Loucy (cell line): ENCODE results near the gene USP22.

Experiments
- H2AFZ ChIP-seq: fragments of 200-600 bp; sonication (generic); 2 replicates; pipeline ENCODE4 v1.6.0; 2016; ENCODE audit warnings: antibody characterized with exemption, mild to moderate bottlenecking, low read length, moderate library complexity
- H3F3A ChIP-seq: fragments of 200-600 bp; 2 replicates; pipeline ENCODE4 v1.6.0; 2016; ENCODE audit warnings: antibody characterized with exemption, low read depth, mild to moderate bottlenecking
- H3K27me3 ChIP-seq: fragments of 200-600 bp; sonication (generic); 2 replicates; pipeline ENCODE4 v1.6.1; 2014; ENCODE audit warnings: low read length, mild to moderate bottlenecking; ENCODE audit not compliant: insufficient read depth, poor library complexity, severe bottlenecking
- H3K36me3 ChIP-seq: fragments of 200-600 bp; sonication (generic); 2 replicates; pipeline ENCODE4 v1.6.1; 2016; ENCODE audit warnings: low read length; ENCODE audit not compliant: insufficient read depth
- H3K4me1 ChIP-seq: fragments of 200-600 bp; sonication (generic); 2 replicates; pipeline ENCODE4 v1.5.1; 2014; ENCODE audit warnings: low read length, mild to moderate bottlenecking; ENCODE audit not compliant: insufficient read depth, poor library complexity, severe bottlenecking
- H3K4me2 ChIP-seq: fragments of 200-600 bp; sonication (generic); 2 replicates; pipeline ENCODE4 v1.6.0; 2014; ENCODE audit warnings: antibody characterized with exemption, low read length, low read depth, mild to moderate bottlenecking; ENCODE audit not compliant: poor library complexity, severe bottlenecking
- H3K4me3 ChIP-seq: fragments of 200-600 bp; sonication (generic); 2 replicates; pipeline ENCODE4 v1.5.1; 2014; ENCODE audit warnings: low read length, mild to moderate bottlenecking, mixed read lengths; ENCODE audit not compliant: poor library complexity, severe bottlenecking
- H3K79me2 ChIP-seq: fragments of 200-600 bp; sonication (generic); 2 replicates; pipeline ENCODE4 v1.6.1; 2014; ENCODE audit warnings: low read length; ENCODE audit not compliant: insufficient read depth
- H3K9ac ChIP-seq: fragments of 200-600 bp; sonication (generic); 2 replicates; pipeline ENCODE4 v1.6.0; 2014; ENCODE audit warnings: mild to moderate bottlenecking, low read depth, low read length, moderate library complexity; ENCODE audit not compliant: poor library complexity, severe bottlenecking
- H3K9me2 ChIP-seq: fragments of 200-600 bp; sonication (generic); replicated peaks from 2 replicates; pipeline ENCODE4 v1.6.1; 2016; ENCODE audit warnings: low read depth, low read length, mixed read lengths
- H3K9me3 ChIP-seq: fragments of 200-600 bp; sonication (generic); 2 replicates; pipeline ENCODE4 v1.6.1; 2014; ENCODE audit warnings: mild to moderate bottlenecking, antibody characterized with exemption, low read length, low read depth; ENCODE audit not compliant: insufficient read depth
- H4K20me1 ChIP-seq: fragments of 200-600 bp; sonication (generic); 2 replicates; pipeline ENCODE4 v1.6.0; 2014; ENCODE audit warnings: antibody characterized with exemption, low read length, mild to moderate bottlenecking; ENCODE audit not compliant: insufficient read depth, poor library complexity, severe bottlenecking
- EZH2phosphoT487 ChIP-seq: fragments of 200-600 bp; IDR thresholded peaks from 2 replicates; pipeline ENCODE4 v1.6.1; 2018; ENCODE audit warnings: antibody characterized with exemption, mild to moderate bottlenecking, moderate library complexity, borderline replicate concordance
- TF ChIP-seq, protein P1 (sequence below): fragments of 200-600 bp; sonication (generic); conservative IDR thresholded peaks from 2 replicates; pipeline ENCODE4 v1.5.1; 2014; ENCODE audit warnings: mild to moderate bottlenecking, antibody characterized with exemption, low read length

USP22 gene

DNA sequence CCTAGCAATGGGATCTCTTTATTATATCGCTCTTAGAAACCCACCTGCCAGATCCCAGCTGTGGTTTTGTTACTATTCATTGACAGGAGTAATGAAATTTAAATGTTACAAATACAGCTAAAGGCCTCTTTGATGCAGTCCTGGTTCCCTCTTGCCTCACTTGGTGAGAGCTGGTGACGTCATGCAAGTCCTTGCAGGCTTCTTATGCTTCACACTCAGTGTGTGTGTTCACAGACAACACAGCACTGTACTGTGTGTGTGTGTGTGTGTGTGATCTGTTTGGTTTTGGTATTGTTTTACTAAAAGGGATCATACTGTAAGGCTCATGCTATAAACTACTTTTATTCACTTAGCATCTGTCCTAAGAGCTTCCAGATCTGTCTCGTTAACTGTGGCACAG is 75.0 kb downstream of the USP22 start:
- no peaks in the 10 kb centered on the region for H4K20me1 ChIP-seq
- H2AFZ ChIP-seq, result no peak overlapping the region
- H3K9ac ChIP-seq, result no peak overlapping the region
- H3K9me2 ChIP-seq, result no peaks in the 10 kb centered on the region
- H3K79me2 ChIP-seq, result no peaks in the 10 kb centered on the region
- no peak overlapping the region for H3K4me3 ChIP-seq
- TF ChIP-seq EZH2phosphoT487, result no peak
- TF ChIP-seq, protein P1, sequence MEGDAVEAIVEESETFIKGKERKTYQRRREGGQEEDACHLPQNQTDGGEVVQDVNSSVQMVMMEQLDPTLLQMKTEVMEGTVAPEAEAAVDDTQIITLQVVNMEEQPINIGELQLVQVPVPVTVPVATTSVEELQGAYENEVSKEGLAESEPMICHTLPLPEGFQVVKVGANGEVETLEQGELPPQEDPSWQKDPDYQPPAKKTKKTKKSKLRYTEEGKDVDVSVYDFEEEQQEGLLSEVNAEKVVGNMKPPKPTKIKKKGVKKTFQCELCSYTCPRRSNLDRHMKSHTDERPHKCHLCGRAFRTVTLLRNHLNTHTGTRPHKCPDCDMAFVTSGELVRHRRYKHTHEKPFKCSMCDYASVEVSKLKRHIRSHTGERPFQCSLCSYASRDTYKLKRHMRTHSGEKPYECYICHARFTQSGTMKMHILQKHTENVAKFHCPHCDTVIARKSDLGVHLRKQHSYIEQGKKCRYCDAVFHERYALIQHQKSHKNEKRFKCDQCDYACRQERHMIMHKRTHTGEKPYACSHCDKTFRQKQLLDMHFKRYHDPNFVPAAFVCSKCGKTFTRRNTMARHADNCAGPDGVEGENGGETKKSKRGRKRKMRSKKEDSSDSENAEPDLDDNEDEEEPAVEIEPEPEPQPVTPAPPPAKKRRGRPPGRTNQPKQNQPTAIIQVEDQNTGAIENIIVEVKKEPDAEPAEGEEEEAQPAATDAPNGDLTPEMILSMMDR, result no peak
- H3K4me2 ChIP-seq, result no peak overlapping the region
- H3K27me3 ChIP-seq, result no peaks in the 10 kb centered on the region
- no peaks in the 10 kb centered on the region for H3K4me1 ChIP-seq
- H3K36me3 ChIP-seq, result no peaks in the 10 kb centered on the region
- H3F3A ChIP-seq, result no peaks in the 10 kb centered on the region
- no peaks in the 10 kb centered on the region for H3K9me3 ChIP-seq

DNA sequence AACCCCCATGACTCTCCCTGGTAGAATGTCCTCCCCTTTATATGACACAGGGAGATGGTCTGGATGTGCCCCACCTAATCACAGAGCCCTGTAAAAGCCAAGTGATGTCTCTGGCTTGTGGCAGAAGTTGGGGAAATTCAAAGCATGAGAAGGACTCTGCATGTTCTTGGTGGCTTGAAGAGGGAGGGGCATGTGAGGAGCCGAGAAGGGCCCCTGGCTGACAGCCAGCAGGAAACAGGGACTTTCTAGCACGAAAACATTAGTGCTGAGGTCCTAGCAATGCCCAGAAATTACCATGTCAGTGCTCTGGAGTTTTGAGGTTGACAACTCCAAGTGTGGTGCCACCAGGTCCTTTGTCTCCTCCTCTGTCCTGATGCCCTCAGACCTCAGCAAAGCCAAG is 75.9 kb downstream of the USP22 start:
- Histone ChIP-seq H3F3A (no peaks in the 10 kb centered on the region), H3K9me2 (no peaks in the 10 kb centered on the region), H3K27me3 (no peaks in the 10 kb centered on the region), H3K79me2 (no peaks in the 10 kb centered on the region), H3K4me2 (no peak overlapping the region), H4K20me1 (no peaks in the 10 kb centered on the region), H3K9ac (no peak overlapping the region), H3K9me3 (no peaks in the 10 kb centered on the region), H3K4me1 (no peaks in the 10 kb centered on the region), H2AFZ (no peak overlapping the region), H3K4me3 (no peak overlapping the region), H3K36me3 (no peaks in the 10 kb centered on the region)
- TF ChIP-seq, protein P1, result no peak
- no peak for TF ChIP-seq EZH2phosphoT487

DNA sequence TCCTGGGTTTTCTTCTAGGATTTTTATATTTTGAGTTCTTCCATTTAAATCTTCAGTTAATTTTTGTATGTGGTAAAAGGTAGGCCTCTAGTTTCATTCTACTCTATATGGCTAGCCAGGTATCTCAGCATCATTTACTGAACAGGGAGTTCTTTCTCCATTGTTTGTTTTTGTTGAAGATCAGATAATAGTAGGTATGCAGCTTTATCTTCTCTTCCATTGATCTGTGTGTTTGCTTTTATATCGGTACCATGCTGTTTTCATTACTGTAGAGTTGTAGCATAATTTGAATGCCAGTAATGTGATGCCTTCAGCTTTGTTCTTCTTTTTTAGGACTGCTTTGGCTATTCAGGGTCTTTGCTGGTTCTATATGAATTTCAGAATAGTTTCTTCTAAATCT is 77.3 kb downstream of the USP22 start:
- H3K27me3 ChIP-seq, result no peaks in the 10 kb centered on the region
- H3K36me3 ChIP-seq, result no peaks in the 10 kb centered on the region
- H3F3A ChIP-seq, result no peaks in the 10 kb centered on the region
- no peak overlapping the region for H3K9ac ChIP-seq
- no peaks in the 10 kb centered on the region for H4K20me1 ChIP-seq
- no peaks in the 10 kb centered on the region for H3K9me2 ChIP-seq
- H3K4me3 ChIP-seq, result no peak overlapping the region
- H3K79me2 ChIP-seq, result no peaks in the 10 kb centered on the region
- H3K4me1 ChIP-seq, result no peaks in the 10 kb centered on the region
- no peaks in the 10 kb centered on the region for H3K9me3 ChIP-seq
- no peak overlapping the region for H3K4me2 ChIP-seq
- H2AFZ ChIP-seq, result no peak overlapping the region
- no peak for TF ChIP-seq EZH2phosphoT487
- TF ChIP-seq, protein P1, result no peak
